ENCODE data around the gene PAQR6.

The PAQR6 gene, protein sequence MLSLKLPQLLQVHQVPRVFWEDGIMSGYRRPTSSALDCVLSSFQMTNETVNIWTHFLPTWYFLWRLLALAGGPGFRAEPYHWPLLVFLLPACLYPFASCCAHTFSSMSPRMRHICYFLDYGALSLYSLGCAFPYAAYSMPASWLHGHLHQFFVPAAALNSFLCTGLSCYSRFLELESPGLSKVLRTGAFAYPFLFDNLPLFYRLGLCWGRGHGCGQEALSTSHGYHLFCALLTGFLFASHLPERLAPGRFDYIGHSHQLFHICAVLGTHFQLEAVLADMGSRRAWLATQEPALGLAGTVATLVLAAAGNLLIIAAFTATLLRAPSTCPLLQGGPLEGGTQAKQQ

GRCh38 chr1:156247460-156248322 lies at the start of gene PAQR6:
PAQR6 (minus strand) TSS chr1:156248056; CDS start chr1:156246731, 1,325 bp downstream.
- DNase-seq (ENCODE audit: low spot score) = no peak

- peak; percentile 75 for DNase-seq (ENCODE audit: low spot score)
Measured at GRCh38 chr1:156295391-156295947, 47.6 kb upstream of the PAQR6 start, which contains the start of gene GLMP. GLMP (minus strand) TSS chr1:156295679; CDS start chr1:156295645, 34 bp downstream.

- DNase-seq (ENCODE audit: low spot score) = no peak
Measured at GRCh38 chr1:156293895-156294294, 46.0 kb upstream of the PAQR6 start.

DNA sequence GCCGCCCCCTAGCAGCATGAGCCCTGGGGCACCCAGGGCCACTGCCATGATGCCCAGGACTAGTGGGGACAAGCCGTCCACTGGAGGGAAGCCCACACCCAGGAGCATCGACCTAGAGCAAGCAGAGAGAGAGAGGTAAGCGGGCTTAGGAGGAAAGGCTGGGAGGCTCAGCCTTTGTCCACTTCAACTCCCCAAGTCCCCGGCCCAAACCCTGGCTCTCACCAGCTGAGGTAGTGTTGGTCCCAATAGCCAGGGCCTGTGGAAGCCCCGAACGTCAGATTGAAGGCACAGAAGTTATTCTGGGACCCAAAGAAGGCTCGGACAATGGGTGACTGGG lies 45.2 kb upstream of the PAQR6 start:
- DNase-seq (ENCODE audit: low spot score) = no peak

DNA sequence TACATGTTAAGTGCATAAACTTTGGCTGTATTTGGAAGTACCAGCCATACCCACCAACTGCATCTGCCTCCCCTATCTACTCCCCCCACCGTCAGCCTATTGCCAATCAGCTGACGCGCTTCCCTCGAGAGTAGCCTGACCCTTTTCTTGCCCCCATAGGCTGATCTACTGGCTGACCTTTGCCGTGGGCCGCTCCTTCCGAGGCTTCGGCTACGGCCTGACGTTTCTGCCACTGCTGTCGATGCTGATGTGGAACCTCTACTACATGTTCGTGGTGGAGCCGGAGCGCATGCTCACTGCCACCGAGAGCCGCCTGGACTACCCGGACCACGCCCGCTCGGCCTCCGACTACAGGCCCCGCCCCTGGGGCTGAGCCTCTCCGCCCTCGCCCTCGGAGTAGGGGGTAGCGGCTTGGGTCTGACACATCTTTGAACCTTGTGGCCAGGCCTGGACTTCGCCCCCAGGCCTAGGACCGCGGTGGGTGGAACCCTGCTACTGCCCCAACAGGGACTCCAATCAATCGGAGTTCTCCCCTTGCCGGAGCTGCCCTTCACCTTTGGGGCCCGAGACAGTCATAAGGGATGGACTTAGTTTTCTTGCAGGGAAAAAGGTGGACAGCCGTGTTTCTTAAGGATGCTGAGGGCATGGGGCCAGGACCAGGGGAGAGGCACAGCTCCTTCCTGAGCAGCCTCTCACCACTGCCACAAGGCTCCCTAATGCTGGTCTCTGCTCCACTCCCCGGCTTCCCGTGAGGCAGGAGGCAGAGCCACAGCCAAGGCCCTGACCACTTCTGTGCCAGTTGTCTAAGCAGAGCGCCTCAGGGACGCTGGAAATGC lies 43.6 kb upstream of the PAQR6 start:
- DNase-seq (ENCODE audit: low spot score) = peak; percentile 98

GRCh38 chr1:156289857-156290256 lies 42.0 kb upstream of the PAQR6 start:
- DNase-seq (ENCODE audit: low spot score) = no peak

DNA sequence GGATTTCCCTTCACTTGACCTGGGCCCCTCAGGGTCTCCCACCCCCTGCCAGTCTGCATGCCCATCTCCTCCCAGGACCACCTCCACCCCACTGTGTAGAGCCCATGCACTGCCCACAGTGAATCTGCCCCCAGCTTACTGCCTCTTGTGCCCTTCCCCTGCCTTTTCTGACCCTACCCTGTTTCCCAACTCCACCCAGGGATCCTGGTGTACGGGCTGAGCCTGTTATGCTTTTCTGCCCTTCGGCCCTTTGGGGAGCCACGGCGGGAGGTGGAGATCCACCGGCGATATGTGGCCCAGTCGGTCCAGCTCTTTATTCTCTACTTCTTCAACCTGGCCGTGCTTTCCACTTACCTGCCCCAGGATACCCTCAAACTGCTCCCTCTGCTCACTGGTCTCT lies 38.2 kb upstream of the PAQR6 start:
- DNase-seq (ENCODE audit: low spot score) = no peak

- DNase-seq (ENCODE audit: low spot score) = no peak
Measured at GRCh38 chr1:156285437-156285836, 37.6 kb upstream of the PAQR6 start.

- DNase-seq (ENCODE audit: low spot score) = no peak
Measured at GRCh38 chr1:156284757-156285156, 36.9 kb upstream of the PAQR6 start.

GRCh38 chr1:156284112-156284511 lies 36.3 kb upstream of the PAQR6 start, which contains the start of gene TMEM79:
TMEM79 (plus strand) TSS chr1:156284325; CDS start chr1:156285227, 902 bp downstream.
- DNase-seq (ENCODE audit: low spot score) = no peak

DNA sequence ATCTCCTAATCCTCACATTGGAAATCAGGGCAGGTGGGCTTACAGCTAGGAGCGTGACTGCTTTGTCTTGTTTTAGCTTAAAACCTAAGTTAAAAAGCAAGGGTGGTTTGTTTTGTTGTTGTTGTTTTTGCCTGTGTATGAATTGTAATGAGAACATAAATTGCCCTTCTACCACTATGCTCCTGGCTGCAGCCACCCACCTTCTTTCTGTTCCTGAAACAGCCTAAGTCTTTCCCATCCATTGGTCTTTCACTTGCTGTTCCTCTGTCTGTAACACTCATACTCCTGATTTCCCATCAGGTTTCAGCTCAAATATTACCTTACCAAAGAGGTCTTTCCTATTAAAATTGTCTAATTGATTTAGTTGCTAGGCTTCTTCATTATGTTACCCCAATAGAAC lies 35.7 kb upstream of the PAQR6 start:
- no peak for DNase-seq (ENCODE audit: low spot score)

GRCh38 chr1:156282479-156283222 lies 34.8 kb upstream of the PAQR6 start, which contains the start of gene SMG5:
SMG5 (minus strand) TSS chr1:156282825; CDS start chr1:156282680, 145 bp downstream.
- peak; percentile 96 for DNase-seq (ENCODE audit: low spot score)

DNA sequence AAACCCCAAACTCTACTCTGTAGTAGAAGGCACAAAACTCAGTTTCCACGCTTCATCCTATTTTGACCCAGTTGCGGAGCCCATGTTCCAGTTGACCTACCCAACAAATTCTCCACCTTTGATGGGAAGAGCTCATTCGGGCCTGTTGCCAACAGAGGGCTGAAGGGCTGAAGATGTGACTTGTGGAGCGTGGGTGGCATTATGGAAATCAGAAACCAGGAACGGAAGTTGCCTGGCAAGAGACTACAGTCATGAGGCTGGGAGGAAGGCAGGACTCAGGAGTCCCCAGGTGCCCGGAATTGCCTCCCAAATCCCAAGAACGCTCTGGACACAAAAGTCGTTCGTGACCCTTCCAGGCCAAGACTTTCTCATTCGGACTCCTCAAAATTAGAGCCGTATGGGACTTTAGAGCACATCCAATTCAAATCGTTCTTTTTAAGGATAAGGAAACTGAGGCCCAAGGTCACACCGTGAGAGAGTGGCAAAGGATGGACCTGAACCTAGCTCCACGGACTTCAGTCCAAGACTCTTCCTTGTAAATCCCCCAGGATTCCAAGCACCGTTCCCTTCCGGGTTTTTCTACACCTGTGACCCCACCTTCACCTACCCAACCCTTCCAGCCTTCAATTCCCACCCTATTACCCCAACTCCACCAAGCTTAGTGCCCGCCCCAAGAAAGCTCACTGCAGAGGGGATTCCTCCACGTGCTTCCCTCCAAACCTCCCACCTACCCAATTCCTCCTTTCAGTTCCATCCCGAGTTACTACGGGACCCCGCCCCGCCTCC lies 34.0 kb upstream of the PAQR6 start:
- peak; percentile 42 for DNase-seq (ENCODE audit: low spot score)

DNA sequence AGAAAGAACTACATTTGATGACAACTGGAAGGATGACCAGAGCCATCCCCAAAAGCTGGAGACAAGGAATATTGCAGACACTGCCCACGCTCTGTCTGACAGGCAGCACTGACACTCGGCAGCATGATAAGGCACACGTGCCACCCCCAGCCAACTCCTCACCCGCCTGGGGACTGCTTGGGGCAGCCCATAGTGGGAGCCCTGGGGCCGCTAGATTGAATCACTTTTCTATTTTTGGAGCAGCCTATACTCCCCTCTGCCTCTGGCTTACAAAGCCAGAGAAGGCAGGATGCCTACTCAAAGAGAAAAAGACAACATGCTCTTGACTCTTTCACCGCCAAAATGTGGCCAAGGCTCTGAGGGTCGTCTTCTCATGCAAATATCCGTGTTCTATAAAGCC lies 33.4 kb upstream of the PAQR6 start:
- DNase-seq (ENCODE audit: low spot score) = no peak

DNA sequence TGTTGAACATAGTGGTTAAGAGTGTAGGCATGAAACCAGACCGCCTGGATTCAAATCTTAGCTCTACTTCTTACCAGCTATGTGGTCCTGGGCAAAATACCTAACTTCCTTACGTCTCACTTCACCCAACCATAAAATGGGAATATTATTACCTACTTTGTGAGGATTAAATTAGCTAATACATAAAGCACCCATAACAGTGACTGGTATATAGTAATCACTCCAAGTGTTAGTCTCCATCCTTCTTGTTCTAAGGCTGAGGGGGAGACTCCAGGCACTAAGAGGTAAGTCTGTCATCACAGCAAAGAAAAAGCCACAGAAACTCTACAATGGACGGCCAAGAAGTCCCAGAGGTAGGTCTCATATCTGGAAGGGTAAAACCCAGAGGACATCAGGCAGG lies 32.0 kb upstream of the PAQR6 start:
- no peak for DNase-seq (ENCODE audit: low spot score)

DNA sequence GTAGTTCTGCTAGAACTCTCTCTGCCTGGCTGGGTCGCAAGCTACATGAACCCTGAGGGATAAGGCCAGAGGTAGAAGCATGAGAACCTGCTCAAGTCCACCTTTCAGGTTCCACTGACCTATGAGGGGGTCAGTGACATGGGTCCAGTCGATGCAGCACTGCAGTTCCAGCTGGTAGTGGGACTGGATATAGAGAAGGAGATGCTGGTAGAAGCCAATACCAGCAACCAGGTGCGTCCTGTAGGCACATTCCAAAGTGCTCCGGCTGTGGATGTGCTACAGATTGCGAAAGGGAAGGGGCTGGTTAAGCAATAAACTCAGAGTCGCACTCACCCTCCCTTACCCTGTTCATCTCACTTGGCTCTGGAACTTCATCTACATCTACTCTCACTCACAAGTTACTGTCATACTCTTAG lies 29.1 kb upstream of the PAQR6 start:
- peak; percentile 83 for DNase-seq (ENCODE audit: low spot score)

- DNase-seq (ENCODE audit: low spot score) = no peak
Measured at GRCh38 chr1:156276532-156276931, 28.7 kb upstream of the PAQR6 start.

GRCh38 chr1:156270314-156270713 lies 22.5 kb upstream of the PAQR6 start:
- no peak for DNase-seq (ENCODE audit: low spot score)

- DNase-seq (ENCODE audit: low spot score) = no peak
Measured at GRCh38 chr1:156268336-156268735, 20.5 kb upstream of the PAQR6 start.

- no peak for DNase-seq (ENCODE audit: low spot score)
Measured at GRCh38 chr1:156266051-156266450, 18.2 kb upstream of the PAQR6 start.

Data from HuH-7 (cell line).